Measurements from ENCODE around the gene CCDC88C.

- TF ChIP-seq CTCF (IDR thresholded peaks at IDR 0.05) = no peak
- no peak for TF ChIP-seq POLR2A (IDR thresholded peaks at IDR 0.05)
Measured at GRCh38 chr14:91377700-91378652, 39.6 kb downstream of the CCDC88C start.
